Measurements from ENCODE around the gene SPINK9.

DNA sequence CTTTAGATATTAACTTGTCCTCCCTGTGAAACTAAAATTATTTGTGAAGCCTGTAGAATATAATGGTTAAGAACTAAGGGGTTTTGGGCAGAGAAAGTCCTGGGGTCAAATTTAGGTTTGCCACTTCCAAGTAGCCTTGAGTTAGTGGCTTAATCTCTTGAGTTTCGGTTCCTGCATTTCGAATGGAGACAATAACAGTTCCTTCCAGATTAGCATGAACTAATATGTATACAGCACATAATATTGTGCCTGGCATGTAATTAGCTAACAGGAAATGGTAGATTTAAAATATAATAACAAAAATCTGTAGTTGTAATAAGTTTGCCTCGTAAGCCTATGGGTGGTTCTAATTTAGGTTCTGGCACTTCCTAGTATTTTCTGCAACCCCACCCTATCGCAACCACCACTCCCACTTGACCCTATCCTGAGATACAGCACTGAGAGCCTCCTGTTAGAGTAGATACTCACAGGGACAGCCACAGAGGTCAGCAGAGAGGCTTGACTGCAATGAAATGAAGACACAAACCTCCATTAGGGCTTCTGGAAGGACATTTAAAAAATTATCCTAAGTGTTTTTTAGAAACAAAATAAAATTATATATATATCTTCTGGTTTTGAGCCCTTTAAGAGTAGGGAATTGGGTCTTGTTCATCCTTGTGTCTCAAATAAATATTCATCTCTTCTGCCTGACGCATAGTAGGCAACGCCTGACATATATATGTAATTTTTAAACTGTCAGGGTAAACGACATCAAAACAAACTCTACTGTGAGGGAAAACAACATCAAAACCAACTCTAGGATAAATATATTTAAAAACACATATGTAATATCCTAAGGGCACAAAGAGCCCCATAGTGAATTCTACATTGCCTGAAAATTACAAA lies 8.5 kb downstream of the SPINK9 start:
- TF ChIP-seq EP300 (IDR thresholded peaks at IDR 0.05) = no peak
- no peak for TF ChIP-seq NFE2L2 (conservative IDR thresholded peaks at IDR 0.05; ENCODE audit: low read length)
- TF ChIP-seq, protein P1, sequence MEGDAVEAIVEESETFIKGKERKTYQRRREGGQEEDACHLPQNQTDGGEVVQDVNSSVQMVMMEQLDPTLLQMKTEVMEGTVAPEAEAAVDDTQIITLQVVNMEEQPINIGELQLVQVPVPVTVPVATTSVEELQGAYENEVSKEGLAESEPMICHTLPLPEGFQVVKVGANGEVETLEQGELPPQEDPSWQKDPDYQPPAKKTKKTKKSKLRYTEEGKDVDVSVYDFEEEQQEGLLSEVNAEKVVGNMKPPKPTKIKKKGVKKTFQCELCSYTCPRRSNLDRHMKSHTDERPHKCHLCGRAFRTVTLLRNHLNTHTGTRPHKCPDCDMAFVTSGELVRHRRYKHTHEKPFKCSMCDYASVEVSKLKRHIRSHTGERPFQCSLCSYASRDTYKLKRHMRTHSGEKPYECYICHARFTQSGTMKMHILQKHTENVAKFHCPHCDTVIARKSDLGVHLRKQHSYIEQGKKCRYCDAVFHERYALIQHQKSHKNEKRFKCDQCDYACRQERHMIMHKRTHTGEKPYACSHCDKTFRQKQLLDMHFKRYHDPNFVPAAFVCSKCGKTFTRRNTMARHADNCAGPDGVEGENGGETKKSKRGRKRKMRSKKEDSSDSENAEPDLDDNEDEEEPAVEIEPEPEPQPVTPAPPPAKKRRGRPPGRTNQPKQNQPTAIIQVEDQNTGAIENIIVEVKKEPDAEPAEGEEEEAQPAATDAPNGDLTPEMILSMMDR (IDR thresholded peaks at IDR 0.05) = no peak
- no peak for TF ChIP-seq POLR2AphosphoS2 (conservative IDR thresholded peaks at IDR 0.05; ENCODE audit: low read length)
- TF ChIP-seq MAZ (IDR thresholded peaks at IDR 0.05; ENCODE audit: borderline replicate concordance, low read depth, low read length) = no peak
- TF ChIP-seq BHLHE40 (IDR thresholded peaks at IDR 0.05; ENCODE audit: low read depth, low read length) = no peak
- TF ChIP-seq, protein P2, sequence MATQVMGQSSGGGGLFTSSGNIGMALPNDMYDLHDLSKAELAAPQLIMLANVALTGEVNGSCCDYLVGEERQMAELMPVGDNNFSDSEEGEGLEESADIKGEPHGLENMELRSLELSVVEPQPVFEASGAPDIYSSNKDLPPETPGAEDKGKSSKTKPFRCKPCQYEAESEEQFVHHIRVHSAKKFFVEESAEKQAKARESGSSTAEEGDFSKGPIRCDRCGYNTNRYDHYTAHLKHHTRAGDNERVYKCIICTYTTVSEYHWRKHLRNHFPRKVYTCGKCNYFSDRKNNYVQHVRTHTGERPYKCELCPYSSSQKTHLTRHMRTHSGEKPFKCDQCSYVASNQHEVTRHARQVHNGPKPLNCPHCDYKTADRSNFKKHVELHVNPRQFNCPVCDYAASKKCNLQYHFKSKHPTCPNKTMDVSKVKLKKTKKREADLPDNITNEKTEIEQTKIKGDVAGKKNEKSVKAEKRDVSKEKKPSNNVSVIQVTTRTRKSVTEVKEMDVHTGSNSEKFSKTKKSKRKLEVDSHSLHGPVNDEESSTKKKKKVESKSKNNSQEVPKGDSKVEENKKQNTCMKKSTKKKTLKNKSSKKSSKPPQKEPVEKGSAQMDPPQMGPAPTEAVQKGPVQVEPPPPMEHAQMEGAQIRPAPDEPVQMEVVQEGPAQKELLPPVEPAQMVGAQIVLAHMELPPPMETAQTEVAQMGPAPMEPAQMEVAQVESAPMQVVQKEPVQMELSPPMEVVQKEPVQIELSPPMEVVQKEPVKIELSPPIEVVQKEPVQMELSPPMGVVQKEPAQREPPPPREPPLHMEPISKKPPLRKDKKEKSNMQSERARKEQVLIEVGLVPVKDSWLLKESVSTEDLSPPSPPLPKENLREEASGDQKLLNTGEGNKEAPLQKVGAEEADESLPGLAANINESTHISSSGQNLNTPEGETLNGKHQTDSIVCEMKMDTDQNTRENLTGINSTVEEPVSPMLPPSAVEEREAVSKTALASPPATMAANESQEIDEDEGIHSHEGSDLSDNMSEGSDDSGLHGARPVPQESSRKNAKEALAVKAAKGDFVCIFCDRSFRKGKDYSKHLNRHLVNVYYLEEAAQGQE (IDR thresholded peaks at IDR 0.05) = no peak
- TF ChIP-seq, protein P3, sequence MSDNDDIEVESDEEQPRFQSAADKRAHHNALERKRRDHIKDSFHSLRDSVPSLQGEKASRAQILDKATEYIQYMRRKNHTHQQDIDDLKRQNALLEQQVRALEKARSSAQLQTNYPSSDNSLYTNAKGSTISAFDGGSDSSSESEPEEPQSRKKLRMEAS (IDR thresholded peaks at IDR 0.05) = no peak
- no peak for TF ChIP-seq HEYL (CRISPR knock-in tag; IDR thresholded peaks at IDR 0.05)
- no peak for TF ChIP-seq POLR2A (IDR thresholded peaks at IDR 0.05; ENCODE audit: low read length)
- no peak for TF ChIP-seq MYC (IDR thresholded peaks at IDR 0.05; ENCODE audit: borderline replicate concordance, low read length)
- no peak for TF ChIP-seq JUNB (IDR thresholded peaks at IDR 0.05)

All from A549 (cell line).